Central memory CD4-positive, alpha-beta T cell (primary cell): ENCODE data around the gene HMCES.

Experiments used
- DNase-seq: peaks from one replicate; pipeline ENCODE4 v3.0.0; 2022

The HMCES gene

GRCh38 chr3:129304146-129304961 lies 25.7 kb downstream of the HMCES start:
- DNase-seq: no peak

GRCh38 chr3:129304962-129305222 lies 26.2 kb downstream of the HMCES start:
- no peak for DNase-seq

GRCh38 chr3:129305592-129306091 lies 27.0 kb downstream of the HMCES start:
- DNase-seq: no peak

GRCh38 chr3:129308636-129309035 lies 30.0 kb downstream of the HMCES start:
- no peak for DNase-seq

GRCh38 chr3:129310111-129311011 lies 31.7 kb downstream of the HMCES start:
- no peak for DNase-seq

GRCh38 chr3:129311054-129311902 lies 32.6 kb downstream of the HMCES start:
- no peak for DNase-seq

- no peak for DNase-seq
Measured at GRCh38 chr3:129312021-129312639, 33.5 kb downstream of the HMCES start.

GRCh38 chr3:129312671-129313414 lies 34.2 kb downstream of the HMCES start:
- DNase-seq: no peak

- DNase-seq: no peak
Measured at GRCh38 chr3:129313415-129313664, 34.7 kb downstream of the HMCES start.

GRCh38 chr3:129313665-129314385 lies 35.2 kb downstream of the HMCES start:
- no peak for DNase-seq

- DNase-seq: peak; percentile 33
Measured at GRCh38 chr3:129314386-129315222, 35.9 kb downstream of the HMCES start.

- peak; percentile 30 for DNase-seq
Measured at GRCh38 chr3:129315223-129315997, 36.7 kb downstream of the HMCES start.

- DNase-seq: no peak
Measured at GRCh38 chr3:129315998-129316247, 37.3 kb downstream of the HMCES start.

GRCh38 chr3:129316248-129317013 lies 37.8 kb downstream of the HMCES start:
- DNase-seq: peak; percentile 82

- DNase-seq: no peak
Measured at GRCh38 chr3:129317014-129317771, 38.5 kb downstream of the HMCES start.

GRCh38 chr3:129317848-129318247 lies 39.2 kb downstream of the HMCES start:
- no peak for DNase-seq

GRCh38 chr3:129318921-129319320 lies 40.3 kb downstream of the HMCES start:
- no peak for DNase-seq

GRCh38 chr3:129320261-129320660 lies 41.6 kb downstream of the HMCES start:
- DNase-seq: no peak
